Panc1 (cell line): ENCODE measurements around the gene CALB2. TPM values are rescaled to one million over a fixed set of nuclear protein-coding genes. Genes with fewer than 3 reads are reported as not detected.

Source experiments
- ATAC-seq: fragments of 200-7000 bp; cut with Tn5 transposase; 2 replicates; pipeline ENCODE4 v1.9.1; 2020; ENCODE audit warnings: mild to moderate bottlenecking, moderate library complexity
- BruUV-seq: library from RNA; stranded (reverse); fragments of 400-500 nt; replicated peaks from 2 replicates; lab custom pipeline; 2021; lab: Mats Ljungman, UMichigan
- CTCF ChIA-PET: fragments of 300-600 bp; sonication (Branson Sonifier 250); formaldehyde crosslinking; loops from one replicate; lab custom pipeline; 2022; ENCODE audit warnings: antibody characterized with exemption; lab: Charles Lee
- POLR2A ChIA-PET: fragments of 300-600 bp; sonication (Branson Sonifier 250); formaldehyde crosslinking; loops from one replicate; lab custom pipeline; 2022; ENCODE audit warnings: antibody characterized with exemption; lab: Charles Lee
- DNase-seq: peaks from one replicate; pipeline ENCODE4 v3.0.0-alpha.2; 2010; ENCODE audit warnings: low read depth, low spot score
- H3K27ac ChIP-seq: 2 replicates; pipeline ENCODE4 v1.5.1; 2011; ENCODE audit warnings: mild to moderate bottlenecking, low read length, inconsistent platforms
- H3K27me3 ChIP-seq: fragments of 200-500 bp; sonication (Bioruptor generic); 2 replicates; pipeline ENCODE4 v1.6.0; 2014; ENCODE audit warnings: low read length, inconsistent platforms; ENCODE audit not compliant: control insufficient read depth, insufficient read depth
- H3K36me3 ChIP-seq: fragments of 200-500 bp; sonication (Bioruptor generic); 2 replicates; pipeline ENCODE4 v1.5.1; 2014; ENCODE audit warnings: inconsistent platforms, mild to moderate bottlenecking, low read length, moderate library complexity; ENCODE audit not compliant: control insufficient read depth, insufficient read depth
- H3K4me1 ChIP-seq: 2 replicates; pipeline ENCODE4 v1.5.1; 2011; ENCODE audit warnings: inconsistent platforms, mild to moderate bottlenecking, low read length, moderate library complexity; ENCODE audit not compliant: control insufficient read depth, insufficient read depth
- H3K4me3 ChIP-seq, 2 experiments: 2 replicates each; pipeline ENCODE4 v1.5.1; 2011 to 2012; ENCODE audit warnings: low read depth in 2 of 2, low read length in 2 of 2, mild to moderate bottlenecking in 2 of 2, inconsistent platforms in 1 of 2, moderate library complexity in 1 of 2
- H3K9me3 ChIP-seq: fragments of 200-500 bp; sonication (Bioruptor generic); 2 replicates; pipeline ENCODE4 v1.5.1; 2014; ENCODE audit warnings: low read depth, mild to moderate bottlenecking, inconsistent platforms, low read length, moderate library complexity; ENCODE audit not compliant: control insufficient read depth, insufficient read depth
- POLR2AphosphoS5 ChIP-seq: IDR thresholded peaks from 2 replicates; pipeline ENCODE4 v1.6.1; 2012; ENCODE audit warnings: mild to moderate bottlenecking, low read depth, low read length, moderate library complexity
- SIN3A ChIP-seq: IDR thresholded peaks from 2 replicates; pipeline ENCODE4 v1.6.1; 2012; ENCODE audit warnings: low read depth, mild to moderate bottlenecking, low read length, moderate library complexity, borderline replicate concordance; ENCODE audit not compliant: insufficient read depth
- TCF7L2 ChIP-seq: IDR thresholded peaks from 2 replicates; pipeline ENCODE4 v1.6.1; 2011; ENCODE audit warnings: mild to moderate bottlenecking, low read depth, low read length, inconsistent platforms
- in situ Hi-C: cut with HindIII; loops from 2 replicates; pipeline ENCODE4 v1.10.0; 2016; ENCODE audit warnings: low sequenced_read_pairs, low pct_unique_long_range_greater_than_20kb
- intact Hi-C: fragments of 100-400 bp; cut with micrococcal nuclease; formaldehyde crosslinking; loops from one replicate; pipeline ENCODE4 v1.10.0; 2022; ENCODE audit not compliant: unreplicated experiment
- total RNA-seq: library from RNA; stranded (reverse); gene quantifications from one replicate; pipeline ENCODE4 v1.2.1, GENCODE V29; 2021; ENCODE audit not compliant: unreplicated experiment
- TF ChIP-seq, protein P1 (sequence below), 2 experiments: IDR thresholded peaks; 2 replicates each; pipeline ENCODE4 v1.6.1; 2011 to 2012; ENCODE audit warnings: low read depth in 2 of 2, control low read depth in 1 of 2, low read length in 1 of 2, mild to moderate bottlenecking in 1 of 2, moderate library complexity in 1 of 2; ENCODE audit not compliant: insufficient read depth in 1 of 2
- TF ChIP-seq, protein P2 (sequence below): fragments of 450-650 bp; IDR thresholded peaks from 2 replicates; pipeline ENCODE4 v1.5.1; 2017; ENCODE audit warnings: mild to moderate bottlenecking

CALB2 gene
- total RNA-seq, 1 experiment from 2014 or later, result 0.59 TPM

DNA sequence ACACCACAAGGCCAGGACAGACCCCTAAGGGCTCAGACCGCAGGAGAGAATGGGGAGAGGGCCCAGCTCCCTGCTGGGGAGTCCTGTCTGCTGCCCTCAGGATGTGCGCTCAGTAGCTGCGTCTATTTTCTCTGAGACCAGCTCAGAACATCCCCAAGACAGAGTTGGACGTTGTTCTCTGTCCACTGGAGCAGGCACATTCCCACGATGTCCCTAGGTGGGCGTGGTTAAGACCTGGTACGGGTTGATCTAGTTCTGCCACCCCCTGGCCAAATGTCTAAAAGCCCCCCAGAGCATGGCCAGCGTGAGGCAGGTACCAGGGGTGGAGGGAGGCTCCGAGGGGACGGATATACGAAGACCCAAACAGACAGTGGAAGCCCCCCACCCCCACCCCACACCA is 842 bp upstream of the CALB2 start:
- no peak overlapping the region for H3K27ac ChIP-seq
- H3K4me3 ChIP-seq, result no peak overlapping the region
- no peaks in the 10 kb centered on the region for H3K9me3 ChIP-seq
- intact Hi-C loops (loop anchor here (10.0 kb wide), 1 partner anchor 143 kb away; no protein-coding TSS in a partner anchor), in situ Hi-C loops (no loop called here)
- no peak for TF ChIP-seq POLR2AphosphoS5
- no peak for TF ChIP-seq SIN3A
- TF ChIP-seq, protein P1, sequence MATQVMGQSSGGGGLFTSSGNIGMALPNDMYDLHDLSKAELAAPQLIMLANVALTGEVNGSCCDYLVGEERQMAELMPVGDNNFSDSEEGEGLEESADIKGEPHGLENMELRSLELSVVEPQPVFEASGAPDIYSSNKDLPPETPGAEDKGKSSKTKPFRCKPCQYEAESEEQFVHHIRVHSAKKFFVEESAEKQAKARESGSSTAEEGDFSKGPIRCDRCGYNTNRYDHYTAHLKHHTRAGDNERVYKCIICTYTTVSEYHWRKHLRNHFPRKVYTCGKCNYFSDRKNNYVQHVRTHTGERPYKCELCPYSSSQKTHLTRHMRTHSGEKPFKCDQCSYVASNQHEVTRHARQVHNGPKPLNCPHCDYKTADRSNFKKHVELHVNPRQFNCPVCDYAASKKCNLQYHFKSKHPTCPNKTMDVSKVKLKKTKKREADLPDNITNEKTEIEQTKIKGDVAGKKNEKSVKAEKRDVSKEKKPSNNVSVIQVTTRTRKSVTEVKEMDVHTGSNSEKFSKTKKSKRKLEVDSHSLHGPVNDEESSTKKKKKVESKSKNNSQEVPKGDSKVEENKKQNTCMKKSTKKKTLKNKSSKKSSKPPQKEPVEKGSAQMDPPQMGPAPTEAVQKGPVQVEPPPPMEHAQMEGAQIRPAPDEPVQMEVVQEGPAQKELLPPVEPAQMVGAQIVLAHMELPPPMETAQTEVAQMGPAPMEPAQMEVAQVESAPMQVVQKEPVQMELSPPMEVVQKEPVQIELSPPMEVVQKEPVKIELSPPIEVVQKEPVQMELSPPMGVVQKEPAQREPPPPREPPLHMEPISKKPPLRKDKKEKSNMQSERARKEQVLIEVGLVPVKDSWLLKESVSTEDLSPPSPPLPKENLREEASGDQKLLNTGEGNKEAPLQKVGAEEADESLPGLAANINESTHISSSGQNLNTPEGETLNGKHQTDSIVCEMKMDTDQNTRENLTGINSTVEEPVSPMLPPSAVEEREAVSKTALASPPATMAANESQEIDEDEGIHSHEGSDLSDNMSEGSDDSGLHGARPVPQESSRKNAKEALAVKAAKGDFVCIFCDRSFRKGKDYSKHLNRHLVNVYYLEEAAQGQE (IDR thresholded peaks at IDR 0.05; ENCODE audit: insufficient read depth in 1 of 2, low read depth in 2 of 2, low read length in 1 of 2), result no peak
- TF ChIP-seq, protein P2, sequence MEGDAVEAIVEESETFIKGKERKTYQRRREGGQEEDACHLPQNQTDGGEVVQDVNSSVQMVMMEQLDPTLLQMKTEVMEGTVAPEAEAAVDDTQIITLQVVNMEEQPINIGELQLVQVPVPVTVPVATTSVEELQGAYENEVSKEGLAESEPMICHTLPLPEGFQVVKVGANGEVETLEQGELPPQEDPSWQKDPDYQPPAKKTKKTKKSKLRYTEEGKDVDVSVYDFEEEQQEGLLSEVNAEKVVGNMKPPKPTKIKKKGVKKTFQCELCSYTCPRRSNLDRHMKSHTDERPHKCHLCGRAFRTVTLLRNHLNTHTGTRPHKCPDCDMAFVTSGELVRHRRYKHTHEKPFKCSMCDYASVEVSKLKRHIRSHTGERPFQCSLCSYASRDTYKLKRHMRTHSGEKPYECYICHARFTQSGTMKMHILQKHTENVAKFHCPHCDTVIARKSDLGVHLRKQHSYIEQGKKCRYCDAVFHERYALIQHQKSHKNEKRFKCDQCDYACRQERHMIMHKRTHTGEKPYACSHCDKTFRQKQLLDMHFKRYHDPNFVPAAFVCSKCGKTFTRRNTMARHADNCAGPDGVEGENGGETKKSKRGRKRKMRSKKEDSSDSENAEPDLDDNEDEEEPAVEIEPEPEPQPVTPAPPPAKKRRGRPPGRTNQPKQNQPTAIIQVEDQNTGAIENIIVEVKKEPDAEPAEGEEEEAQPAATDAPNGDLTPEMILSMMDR, result no peak
- TF ChIP-seq TCF7L2, result no peak
- no TSS peak for BruUV-seq
- H3K36me3 ChIP-seq, result no peaks in the 10 kb centered on the region
- no peaks in the 10 kb centered on the region; the same call in 1 of the 2 replicates for H3K4me1 ChIP-seq
- ATAC-seq (no peak), DNase-seq (no peak)
- no peaks in the 10 kb centered on the region for H3K27me3 ChIP-seq
- POLR2A ChIA-PET, result no interaction called here
- CTCF ChIA-PET, result no interaction called here

DNA sequence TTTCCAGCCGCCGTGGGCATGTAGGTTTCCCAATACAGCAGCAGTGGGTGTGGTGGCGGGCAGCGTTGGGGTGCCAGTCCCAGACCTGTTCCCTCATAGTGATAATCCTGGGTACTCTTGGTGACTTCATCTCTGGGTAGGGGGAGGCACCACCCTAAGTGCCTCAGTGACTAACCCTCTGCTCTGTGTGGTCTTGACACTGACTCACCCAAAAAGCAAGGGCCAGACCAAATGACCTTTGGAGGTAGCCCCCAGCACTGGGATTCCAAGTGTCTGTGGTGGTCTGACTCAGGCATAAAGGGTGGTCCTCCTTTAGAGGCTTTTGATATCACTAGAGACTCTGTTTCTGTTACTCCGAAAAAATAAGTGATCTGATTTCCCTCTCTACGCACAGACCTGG is 908 bp downstream of the CALB2 start:
- in situ Hi-C loops (no loop called here), intact Hi-C loops (loop anchor here (10.0 kb wide), 1 partner anchor 145 kb away; no protein-coding TSS in a partner anchor)
- Histone ChIP-seq H3K4me1 (no peaks in the 10 kb centered on the region; the same call in 1 of the 2 replicates), H3K4me3 (no peak overlapping the region), H3K9me3 (no peaks in the 10 kb centered on the region), H3K36me3 (no peaks in the 10 kb centered on the region), H3K27ac (no peak overlapping the region), H3K27me3 (no peaks in the 10 kb centered on the region)
- ChIA-PET POLR2A (no interaction called here), CTCF (no interaction called here)
- BruUV-seq, result no TSS peak
- ATAC-seq (no peak), DNase-seq (no peak)
- TF ChIP-seq, protein P2, result no peak
- TF ChIP-seq POLR2AphosphoS5 (no peak), SIN3A (no peak)
